CD1c-positive myeloid dendritic cell (primary cell): ENCODE measurements around the gene MEGF11.

Experiments used
- DNase-seq: peaks from one replicate; pipeline ENCODE4 v3.0.0-alpha.2; 2016; ENCODE audit errors: extremely low spot score

Gene MEGF11

GRCh38 chr15:66215811-66216210, 37.7 kb downstream of the MEGF11 start:
- DNase-seq = no peak

GRCh38 chr15:66214246-66214645, 39.3 kb downstream of the MEGF11 start:
- DNase-seq = no peak

- no peak for DNase-seq
These were observed 41.0 kb downstream of the MEGF11 start for GRCh38 chr15:66212563-66212921.

GRCh38 chr15:66211670-66212562, 41.6 kb downstream of the MEGF11 start:
- DNase-seq = no peak

GRCh38 chr15:66210684-66211083, 42.9 kb downstream of the MEGF11 start:
- no peak for DNase-seq

GRCh38 chr15:66198757-66199156, 54.8 kb downstream of the MEGF11 start:
- DNase-seq = no peak

GRCh38 chr15:66196602-66197001, 56.9 kb downstream of the MEGF11 start:
- DNase-seq = no peak

DNA sequence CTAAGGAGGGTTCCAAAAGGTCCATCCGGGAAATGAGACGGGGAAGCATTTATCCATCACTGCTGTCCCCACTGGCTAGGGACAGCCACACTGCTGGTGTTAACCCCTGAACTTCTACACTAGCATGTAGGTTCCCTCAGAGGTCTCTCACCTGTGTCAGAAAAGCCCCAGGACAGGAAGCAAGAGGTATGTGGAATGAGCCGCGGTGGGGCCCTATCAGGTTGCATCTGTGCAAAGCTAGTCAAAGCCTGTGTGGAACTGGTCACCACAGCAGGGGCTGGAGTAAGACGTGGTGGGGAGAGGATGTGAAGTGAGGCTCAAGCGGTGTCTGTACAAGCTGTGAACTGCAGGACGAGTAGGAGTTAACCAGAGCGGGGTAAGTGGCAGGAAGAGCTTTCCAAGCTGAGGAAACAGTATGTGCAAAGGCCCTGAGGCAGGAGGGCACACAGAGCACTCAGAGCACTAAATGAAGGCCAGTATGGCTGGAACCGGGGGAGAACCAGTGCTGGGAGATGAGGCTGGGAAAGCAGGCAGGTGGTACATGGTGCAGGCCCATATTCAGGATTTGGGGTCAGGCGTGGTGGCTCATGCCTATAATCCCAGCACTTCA, 57.8 kb downstream of the MEGF11 start:
- no peak for DNase-seq

DNA sequence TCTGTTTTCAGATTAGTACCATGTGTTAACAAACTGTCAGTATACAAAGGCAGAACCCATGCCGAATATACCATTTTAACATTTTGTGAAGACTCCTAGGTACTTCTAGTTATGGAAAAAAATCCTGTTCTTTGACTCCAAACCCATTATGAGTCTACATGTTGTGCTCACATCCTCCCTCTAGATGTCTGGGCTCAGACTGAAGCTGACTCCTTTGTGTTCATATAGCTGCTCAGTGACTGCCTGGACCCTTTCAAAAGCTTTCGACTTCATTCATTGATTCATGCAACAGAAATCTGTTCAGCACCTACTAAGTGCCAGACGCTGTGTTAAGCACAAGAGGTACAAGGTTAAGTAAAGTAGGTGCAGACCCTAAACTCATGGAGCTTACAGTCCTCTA, 60.5 kb downstream of the MEGF11 start:
- no peak for DNase-seq

GRCh38 chr15:66190746-66191145, 62.8 kb downstream of the MEGF11 start:
- DNase-seq = no peak

- DNase-seq = no peak
These were observed 64.3 kb downstream of the MEGF11 start for GRCh38 chr15:66189291-66189690.

GRCh38 chr15:66188464-66188863, 65.1 kb downstream of the MEGF11 start:
- no peak for DNase-seq

DNA sequence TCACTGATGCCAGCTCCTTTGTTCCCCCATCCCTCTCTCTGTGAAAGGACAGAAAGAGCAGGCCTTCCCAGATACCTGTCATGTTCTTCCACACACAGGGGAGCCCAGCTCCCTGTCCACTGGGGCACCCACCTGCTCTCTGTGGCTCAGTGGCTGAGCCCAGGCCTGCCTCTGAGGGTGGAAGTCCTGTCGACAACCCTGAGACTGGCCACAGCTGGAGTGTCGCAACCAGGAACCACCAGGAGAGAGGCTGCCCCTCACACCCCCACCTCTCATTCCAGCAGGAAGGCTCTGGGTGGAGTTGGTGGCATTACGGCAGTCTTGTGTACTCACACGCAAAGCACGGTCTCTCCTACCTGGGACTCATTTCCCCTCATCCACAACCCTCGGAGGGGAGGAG, 66.3 kb downstream of the MEGF11 start:
- no peak for DNase-seq

- no peak for DNase-seq
These were observed 67.3 kb downstream of the MEGF11 start for GRCh38 chr15:66186049-66186825.

DNA sequence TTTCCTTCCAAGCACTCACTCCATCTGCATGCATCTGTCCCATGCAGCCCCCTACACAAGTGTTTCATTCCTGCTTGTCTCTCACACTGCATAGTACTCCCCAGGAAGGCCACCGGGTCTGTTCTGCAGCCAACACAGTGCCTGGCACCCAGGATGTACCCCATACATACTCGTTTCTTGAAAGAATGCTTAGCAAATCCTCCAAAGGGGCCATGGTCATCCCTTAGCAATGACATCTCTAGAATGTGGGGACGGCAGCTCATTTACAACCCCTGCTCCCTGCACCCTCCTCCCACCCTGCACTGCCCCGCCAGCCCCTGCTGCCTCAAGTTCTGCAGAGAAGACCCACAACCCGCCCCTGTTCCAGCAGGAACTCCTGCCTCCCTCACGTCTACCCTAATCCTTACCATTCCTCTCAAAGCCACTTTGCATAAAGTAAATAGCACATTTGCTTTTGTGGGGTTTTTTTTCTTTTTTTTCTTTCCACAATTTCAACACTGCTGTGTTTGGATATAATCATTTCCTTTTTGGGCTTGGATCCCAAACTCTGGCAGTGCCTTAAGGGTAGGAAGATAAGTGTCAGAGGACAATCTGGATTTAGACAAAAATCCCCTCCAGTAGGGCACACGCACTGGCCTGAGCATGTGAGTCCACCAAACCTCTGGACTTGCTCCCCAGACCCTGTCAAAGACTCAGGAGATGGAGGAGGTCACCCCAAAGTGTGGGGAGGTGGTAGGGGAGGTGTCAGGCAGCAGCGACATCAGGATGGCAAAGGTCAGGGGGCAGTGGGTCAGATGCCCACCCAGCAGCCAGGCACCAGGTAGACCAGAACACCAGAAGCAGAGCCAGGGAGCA, 68.4 kb downstream of the MEGF11 start:
- no peak for DNase-seq

- no peak for DNase-seq
These were observed 69.1 kb downstream of the MEGF11 start for GRCh38 chr15:66184492-66184891.

- no peak for DNase-seq
These were observed 72.9 kb downstream of the MEGF11 start for GRCh38 chr15:66180531-66181097.

- no peak for DNase-seq
These were observed 75.0 kb downstream of the MEGF11 start for GRCh38 chr15:66178531-66178910.

GRCh38 chr15:66172324-66172980, 81.1 kb downstream of the MEGF11 start:
- no peak for DNase-seq

DNA sequence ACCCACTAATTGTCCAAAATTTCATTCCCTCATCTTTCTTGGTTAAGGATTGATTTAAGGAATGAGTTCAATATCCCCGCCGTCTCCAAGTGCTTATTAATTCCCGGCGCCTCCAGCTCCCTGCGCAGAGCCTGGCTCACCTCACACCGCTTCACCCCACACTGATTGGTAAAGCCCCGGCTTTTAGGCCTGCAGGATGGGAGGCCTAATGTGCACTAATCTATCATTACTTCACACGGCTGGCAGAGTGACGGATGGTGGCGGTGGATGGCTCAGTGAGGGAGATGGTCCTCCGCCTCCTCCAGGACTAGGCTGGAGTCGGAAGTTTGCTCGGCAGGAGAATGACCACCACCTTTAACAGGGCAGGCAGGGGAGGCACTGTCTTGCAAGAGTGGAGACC, 81.7 kb downstream of the MEGF11 start:
- DNase-seq = no peak

DNA sequence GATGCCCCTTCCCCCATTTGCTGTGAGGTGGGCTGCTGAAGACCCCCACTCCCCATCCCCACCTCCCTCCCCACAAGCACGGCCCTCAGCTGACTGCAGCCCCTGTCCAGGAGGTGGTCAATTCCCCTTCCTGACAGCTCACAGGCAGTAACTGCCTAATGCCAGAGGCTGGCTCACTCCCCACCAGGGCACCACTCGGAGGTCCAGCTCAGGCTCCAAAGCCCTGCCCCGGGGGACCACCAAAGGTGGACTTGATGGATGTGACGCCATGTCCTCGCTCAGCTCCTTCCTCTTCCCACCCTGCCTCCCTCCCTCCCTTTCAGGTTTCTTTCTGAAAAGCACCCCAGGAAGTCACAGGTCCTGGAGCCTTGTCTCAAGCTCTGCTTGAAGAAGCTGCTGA, 82.8 kb downstream of the MEGF11 start:
- DNase-seq = no peak
